Activated CD4-positive, alpha-beta T cell treated with anti-CD3 and anti-CD28 coated beads, Interleukin-2, amount 10 ng/mL, durations not matched to agents 7 days and 5 days (primary cell): ENCODE data around the gene CYB5R2. TPM values are rescaled to one million over a fixed set of nuclear protein-coding genes. Genes with fewer than 3 reads are reported as not detected.
A peak's percentile ranks its signal among the peaks of the same experiment; 100 is the strongest.
"Not testable (repeated sequence)": the region's sequence is repeated elsewhere in the genome, so short reads cannot be mapped to it uniquely, and the experiment has no call there.

ENCODE experiments used
- CTCF ChIA-PET: fragments of 350-600 bp; sonication (Branson Sonifier 250); formaldehyde crosslinking; loops from one replicate; lab custom pipeline; 2021; ENCODE audit warnings: antibody characterized with exemption; lab: Charles Lee
- POLR2A ChIA-PET: fragments of 350-600 bp; sonication (Branson Sonifier 250); formaldehyde crosslinking; loops from one replicate; lab custom pipeline; 2021; ENCODE audit warnings: antibody characterized with exemption; lab: Charles Lee
- DNase-seq: peaks from one replicate; pipeline ENCODE4 v3.0.0-alpha.2; 2020
- H3K27ac Mint-ChIP-seq: one replicate; pipeline ENCODE4 v1.8.0; 2021; ENCODE audit warnings: mild to moderate bottlenecking, moderate library complexity, mixed read lengths
- H3K27me3 Mint-ChIP-seq: one replicate; pipeline ENCODE4 v1.8.0; 2021; ENCODE audit warnings: mixed read lengths
- H3K36me3 Mint-ChIP-seq: one replicate; pipeline ENCODE4 v1.8.0; 2021; ENCODE audit warnings: low read depth, mixed read lengths
- H3K4me1 Mint-ChIP-seq: one replicate; pipeline ENCODE4 v1.8.0; 2021; ENCODE audit warnings: mixed read lengths
- H3K4me3 Mint-ChIP-seq: one replicate; pipeline ENCODE4 v1.8.0; 2021; ENCODE audit warnings: mild to moderate bottlenecking, moderate library complexity, mixed read lengths
- H3K9me3 Mint-ChIP-seq: one replicate; pipeline ENCODE4 v1.8.0; 2021; ENCODE audit warnings: mixed read lengths
- total RNA-seq, 2 experiments: library from RNA; stranded (reverse); gene quantifications; one replicate each; pipeline ENCODE4 v1.2.3, GENCODE V29; 2021

CYB5R2 gene
- total RNA-seq, 2 experiments from 2014 or later, result 0.33 to 0.82 TPM

DNA sequence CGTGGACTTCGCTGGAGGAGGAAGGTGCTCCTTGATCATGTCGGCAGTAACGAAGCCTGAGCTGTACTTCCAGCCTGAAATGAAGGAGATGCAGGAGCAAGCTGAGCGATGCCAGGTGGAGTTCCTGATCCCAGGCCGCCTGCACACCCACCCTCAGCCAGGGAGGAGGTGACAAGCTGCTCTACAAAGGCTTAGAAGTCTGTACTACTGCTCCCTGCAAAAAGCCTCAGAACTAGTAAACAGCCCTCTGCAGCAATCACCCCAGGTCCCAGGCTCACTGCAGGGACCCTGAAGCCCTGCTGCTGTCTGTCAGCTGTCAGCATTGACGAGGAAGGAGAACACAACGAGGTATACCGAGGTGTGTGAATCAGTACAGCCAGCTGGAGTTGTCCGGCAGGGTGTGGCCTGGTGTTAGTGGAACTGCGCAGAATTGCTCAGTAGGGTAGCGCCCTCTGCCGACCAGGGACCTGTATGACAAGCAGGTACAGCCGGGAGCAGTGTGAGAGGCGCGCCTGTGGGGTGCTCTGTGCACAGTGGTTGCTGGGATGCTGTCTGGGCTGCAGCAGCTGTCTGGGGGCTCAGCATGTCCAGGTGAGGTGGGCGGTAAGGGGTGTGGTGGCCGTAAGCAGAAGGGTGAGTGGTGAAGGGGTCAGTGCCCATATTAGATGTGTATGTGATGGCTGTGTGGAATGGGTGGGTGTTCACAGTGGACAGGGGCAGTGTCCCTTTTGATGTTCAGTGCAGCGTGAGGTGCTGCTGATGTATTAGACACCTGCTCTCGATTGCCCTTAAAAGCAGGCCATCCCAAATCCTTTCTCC lies 7.6 kb downstream of the CYB5R2 start:
- no peaks in the 10 kb centered on the region for H3K4me1 Mint-ChIP-seq
- no peak overlapping the region for H3K27ac Mint-ChIP-seq
- H3K36me3 Mint-ChIP-seq, result no peaks in the 10 kb centered on the region
- CTCF ChIA-PET, result interaction anchor here (0.7 to 1.5 kb wide), 6 partner anchors 9 to 143 kb away, joined by 3 to 4 read pairs (median 3); no protein-coding TSS in a partner anchor
- H3K27me3 Mint-ChIP-seq, result no peaks in the 10 kb centered on the region
- no peaks in the 10 kb centered on the region for H3K9me3 Mint-ChIP-seq
- POLR2A ChIA-PET, result interaction anchor here (0.6 kb wide), 1 partner anchor 139 kb away, joined by 4 read pairs; no protein-coding TSS in a partner anchor
- peak; percentile 80 for DNase-seq
- H3K4me3 Mint-ChIP-seq, result no peak overlapping the region

GRCh38 chr11:7664867-7665266 lies 8.4 kb downstream of the CYB5R2 start:
- Mint-ChIP-seq H3K9me3 (no peaks in the 10 kb centered on the region), H3K4me1 (no peaks in the 10 kb centered on the region), H3K4me3 (no peak overlapping the region), H3K36me3 (no peaks in the 10 kb centered on the region), H3K27me3 (no peaks in the 10 kb centered on the region), H3K27ac (no peak overlapping the region)
- POLR2A ChIA-PET, result interaction anchor here (0.6 kb wide), 1 partner anchor 138 kb away, joined by 4 read pairs; no protein-coding TSS in a partner anchor
- CTCF ChIA-PET, result interaction anchor here (0.7 to 0.9 kb wide), 3 partner anchors 8 to 142 kb away, joined by 3 to 4 read pairs (median 3); no protein-coding TSS in a partner anchor
- DNase-seq, result no peak

DNA sequence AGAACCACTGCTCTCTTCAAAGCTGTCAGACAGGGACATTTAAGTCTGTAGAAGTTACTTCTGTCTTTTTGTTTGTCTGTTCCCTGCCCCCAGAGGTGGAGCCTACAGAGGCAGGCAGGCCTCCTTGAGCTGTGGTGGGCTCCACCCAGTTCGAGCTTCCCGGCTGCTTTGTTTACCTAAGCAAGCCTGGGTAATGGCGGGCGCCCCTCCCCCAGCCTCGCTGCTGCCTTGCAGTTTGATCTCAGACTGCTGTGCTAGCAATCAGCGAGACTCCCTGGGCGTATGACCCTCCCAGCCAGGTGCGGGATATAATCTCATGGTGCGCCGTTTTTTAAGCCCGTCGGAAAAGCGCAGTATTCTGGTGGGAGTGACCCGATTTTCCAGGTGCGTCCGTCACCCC lies 9.8 kb downstream of the CYB5R2 start:
- H3K36me3 Mint-ChIP-seq, H3K4me3 Mint-ChIP-seq, CTCF ChIA-PET, H3K4me1 Mint-ChIP-seq, H3K9me3 Mint-ChIP-seq, POLR2A ChIA-PET, H3K27me3 Mint-ChIP-seq, DNase-seq, H3K27ac Mint-ChIP-seq: not testable (repeated sequence)

DNA sequence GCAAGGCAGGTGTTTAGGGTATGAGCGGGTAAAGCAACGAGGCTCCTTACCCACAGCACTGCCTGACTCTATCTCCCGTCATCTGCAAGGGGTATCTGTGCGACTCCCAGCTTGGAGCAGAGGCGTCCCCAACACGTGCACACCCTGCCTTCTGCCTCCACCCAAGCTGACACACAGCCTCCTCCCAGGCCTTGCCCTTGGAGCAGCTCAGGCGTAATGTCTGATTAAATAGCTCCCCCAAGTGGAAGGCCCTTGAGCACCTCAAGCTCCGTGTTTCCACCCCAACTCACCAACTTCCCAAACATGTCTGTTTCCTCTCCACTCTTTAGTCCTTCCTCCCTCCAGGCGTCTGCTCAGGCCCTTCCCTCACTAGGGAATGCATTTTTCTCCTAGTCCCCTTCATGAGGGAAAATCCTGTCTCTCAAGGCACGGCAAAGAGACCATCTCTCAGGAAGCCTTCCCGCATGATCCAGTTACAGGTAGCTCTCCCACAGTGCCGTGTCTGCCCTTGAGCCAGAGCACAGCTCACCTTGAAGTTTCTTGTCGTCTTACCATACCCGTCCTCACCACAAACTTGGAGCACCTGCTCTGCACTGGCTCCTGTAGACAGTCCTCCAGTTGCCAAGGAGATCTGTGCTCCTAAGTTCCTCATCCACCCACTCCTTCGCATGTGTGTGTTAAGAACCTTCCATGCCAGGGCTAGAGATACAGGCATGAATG lies 15.8 kb downstream of the CYB5R2 start:
- no peaks in the 10 kb centered on the region for H3K27me3 Mint-ChIP-seq
- no peaks in the 10 kb centered on the region for H3K9me3 Mint-ChIP-seq
- CTCF ChIA-PET, result interaction anchor here (0.6 to 1.8 kb wide), 7 partner anchors 8 to 193 kb away, joined by 3 to 5 read pairs (median 3); partner anchors contain the start of gene PPFIBP2
- no peak overlapping the region for H3K4me3 Mint-ChIP-seq
- POLR2A ChIA-PET, result no interaction called here
- DNase-seq, result peak; percentile 55
- no peaks in the 10 kb centered on the region for H3K4me1 Mint-ChIP-seq
- no peak overlapping the region for H3K27ac Mint-ChIP-seq
- no peaks in the 10 kb centered on the region for H3K36me3 Mint-ChIP-seq

- H3K9me3 Mint-ChIP-seq, result no peaks in the 10 kb centered on the region
- CTCF ChIA-PET, result interaction anchor here (0.6 to 1.8 kb wide), 5 partner anchors 9 to 192 kb away, joined by 3 to 5 read pairs (median 3); partner anchors contain the start of gene PPFIBP2
- POLR2A ChIA-PET, result no interaction called here
- H3K27me3 Mint-ChIP-seq, result no peaks in the 10 kb centered on the region
- H3K4me1 Mint-ChIP-seq, result no peaks in the 10 kb centered on the region
- DNase-seq, result no peak
- H3K36me3 Mint-ChIP-seq, result peaks cover 1% of the 10 kb centered on the region
- H3K27ac Mint-ChIP-seq, result no peak overlapping the region
- H3K4me3 Mint-ChIP-seq, result no peak overlapping the region
Measured at GRCh38 chr11:7656704-7657103, 16.6 kb downstream of the CYB5R2 start.

GRCh38 chr11:7655253-7656217 lies 17.8 kb downstream of the CYB5R2 start:
- H3K27ac Mint-ChIP-seq, result peak overlapping the region; percentile 1
- POLR2A ChIA-PET, result no interaction called here
- H3K4me3 Mint-ChIP-seq, result no peak overlapping the region
- DNase-seq, result no peak
- H3K27me3 Mint-ChIP-seq, result no peaks in the 10 kb centered on the region
- no peaks in the 10 kb centered on the region for H3K4me1 Mint-ChIP-seq
- H3K36me3 Mint-ChIP-seq, result peaks cover 7% of the 10 kb centered on the region
- CTCF ChIA-PET, result interaction anchor here (0.6 to 1.3 kb wide), 2 partner anchors 10 to 987 kb away, joined by 4 read pairs; no protein-coding TSS in a partner anchor
- H3K9me3 Mint-ChIP-seq, result no peaks in the 10 kb centered on the region

DNA sequence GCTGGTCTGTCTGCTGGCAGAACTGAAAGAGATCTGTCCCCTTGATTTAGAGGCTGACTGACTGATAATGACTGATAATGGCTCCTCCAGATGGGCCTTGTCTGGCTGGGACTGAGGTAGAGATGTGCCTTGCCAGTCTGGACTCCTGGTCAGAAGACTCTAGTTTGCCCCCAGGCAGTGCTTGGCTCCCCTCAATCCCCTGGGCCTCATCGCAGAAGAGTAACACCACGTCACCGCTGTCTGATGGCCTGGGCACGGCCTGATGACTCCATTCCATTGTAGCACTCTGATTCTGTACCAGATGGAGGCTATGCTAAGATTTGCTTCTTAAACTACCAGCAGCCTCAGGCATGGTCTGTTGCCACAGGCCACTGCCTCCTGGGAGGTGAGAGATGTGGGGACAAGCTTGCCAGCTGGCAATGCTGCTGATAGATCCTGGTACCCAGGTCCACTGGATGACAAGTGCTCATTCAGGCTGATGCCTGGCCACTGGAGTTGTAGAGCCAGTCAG lies 19.1 kb downstream of the CYB5R2 start:
- CTCF ChIA-PET, result interaction anchor here (0.6 kb wide), 1 partner anchor 989 kb away, joined by 4 read pairs; no protein-coding TSS in a partner anchor
- H3K27me3 Mint-ChIP-seq, result no peaks in the 10 kb centered on the region
- no peak overlapping the region for H3K27ac Mint-ChIP-seq
- no peak overlapping the region for H3K4me3 Mint-ChIP-seq
- DNase-seq, result no peak
- peaks cover 12% of the 10 kb centered on the region for H3K36me3 Mint-ChIP-seq
- no peaks in the 10 kb centered on the region for H3K4me1 Mint-ChIP-seq
- H3K9me3 Mint-ChIP-seq, result no peaks in the 10 kb centered on the region
- POLR2A ChIA-PET, result no interaction called here

DNA sequence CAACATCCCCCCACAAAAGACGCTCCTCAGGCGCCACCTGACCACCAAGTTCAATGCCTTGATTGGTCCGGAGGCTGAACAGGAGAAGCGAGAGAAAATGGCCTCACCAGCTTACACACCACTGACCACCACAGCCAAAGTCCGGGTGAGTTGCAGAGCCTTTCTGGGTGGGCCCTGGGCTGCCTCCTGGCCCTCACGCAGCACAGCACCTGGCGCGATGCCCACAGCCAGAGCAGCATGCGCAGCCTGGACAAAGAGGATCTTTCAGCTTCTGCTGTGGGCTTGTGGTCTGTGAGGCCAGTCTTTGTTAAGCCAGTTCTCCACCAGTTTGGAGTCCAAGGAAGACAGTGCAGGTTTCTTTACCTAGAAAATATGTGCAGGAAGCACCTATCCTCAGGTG lies 21.6 kb downstream of the CYB5R2 start:
- CTCF ChIA-PET, result interaction anchor here (0.8 kb wide), 2 partner anchors 14 to 120 kb away, joined by 3 to 4 read pairs; no protein-coding TSS in a partner anchor
- Mint-ChIP-seq H3K9me3 (no peaks in the 10 kb centered on the region), H3K4me3 (no peak overlapping the region), H3K36me3 (peaks cover 12% of the 10 kb centered on the region), H3K4me1 (no peaks in the 10 kb centered on the region), H3K27me3 (no peaks in the 10 kb centered on the region), H3K27ac (no peak overlapping the region)
- no peak for DNase-seq
- POLR2A ChIA-PET, result no interaction called here

DNA sequence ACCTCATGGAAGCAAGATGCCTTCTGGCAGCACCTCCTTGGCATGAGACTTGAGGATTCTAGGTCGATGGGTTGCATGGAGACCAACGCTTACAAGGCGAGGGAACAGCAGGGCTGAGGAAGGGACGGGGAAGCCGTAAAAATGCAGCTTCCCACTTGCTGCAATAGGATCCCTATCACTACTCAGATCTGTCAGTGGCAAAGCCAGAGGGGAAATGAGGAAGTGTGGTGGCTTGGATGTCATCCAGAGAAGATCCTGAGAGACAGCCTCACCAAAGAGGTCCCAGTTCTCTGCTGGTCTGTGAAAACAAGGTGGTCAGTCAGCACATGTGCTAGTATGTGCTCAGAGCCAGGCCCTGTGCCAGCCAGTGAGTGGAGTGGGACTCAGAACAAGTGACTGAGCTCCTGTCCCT lies 22.2 kb downstream of the CYB5R2 start:
- ChIA-PET POLR2A (no interaction called here), CTCF (interaction anchor here (0.8 kb wide), 2 partner anchors 13 to 119 kb away, joined by 3 to 4 read pairs; no protein-coding TSS in a partner anchor)
- no peak for DNase-seq
- Mint-ChIP-seq H3K27me3 (no peaks in the 10 kb centered on the region), H3K27ac (no peak overlapping the region), H3K9me3 (no peaks in the 10 kb centered on the region), H3K36me3 (peaks cover 12% of the 10 kb centered on the region), H3K4me3 (no peak overlapping the region), H3K4me1 (no peaks in the 10 kb centered on the region)

DNA sequence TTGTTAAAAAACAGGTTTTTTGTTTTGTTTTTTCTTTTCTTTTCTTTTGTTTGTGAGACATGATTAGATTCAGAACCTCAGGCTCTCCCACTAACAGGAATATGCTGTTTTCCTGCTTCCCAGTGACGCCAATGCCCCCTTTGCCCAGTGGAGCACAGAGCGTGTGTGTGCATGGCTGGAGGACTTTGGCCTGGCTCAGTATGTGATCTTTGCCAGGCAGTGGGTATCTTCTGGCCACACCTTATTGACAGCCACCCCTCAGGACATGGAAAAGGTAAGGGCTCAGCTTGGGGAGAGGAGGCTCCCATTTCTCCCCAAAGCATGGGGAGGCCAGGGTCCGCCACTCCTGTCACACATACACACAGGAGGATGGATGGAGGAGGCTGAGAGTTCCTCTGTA lies 25.0 kb downstream of the CYB5R2 start:
- H3K27ac Mint-ChIP-seq, result no peak overlapping the region
- no peaks in the 10 kb centered on the region for H3K4me1 Mint-ChIP-seq
- no peak for DNase-seq
- no peak overlapping the region for H3K4me3 Mint-ChIP-seq
- CTCF ChIA-PET, result no interaction called here
- peaks cover 12% of the 10 kb centered on the region for H3K36me3 Mint-ChIP-seq
- POLR2A ChIA-PET, result no interaction called here
- no peaks in the 10 kb centered on the region for H3K9me3 Mint-ChIP-seq
- no peaks in the 10 kb centered on the region for H3K27me3 Mint-ChIP-seq

GRCh38 chr11:7646866-7647265 lies 26.4 kb downstream of the CYB5R2 start:
- Mint-ChIP-seq H3K27ac (no peak overlapping the region), H3K27me3 (no peaks in the 10 kb centered on the region), H3K4me3 (no peak overlapping the region), H3K36me3 (peaks cover 13% of the 10 kb centered on the region), H3K9me3 (no peaks in the 10 kb centered on the region), H3K4me1 (no peaks in the 10 kb centered on the region)
- POLR2A ChIA-PET, result no interaction called here
- CTCF ChIA-PET, result no interaction called here
- no peak for DNase-seq

DNA sequence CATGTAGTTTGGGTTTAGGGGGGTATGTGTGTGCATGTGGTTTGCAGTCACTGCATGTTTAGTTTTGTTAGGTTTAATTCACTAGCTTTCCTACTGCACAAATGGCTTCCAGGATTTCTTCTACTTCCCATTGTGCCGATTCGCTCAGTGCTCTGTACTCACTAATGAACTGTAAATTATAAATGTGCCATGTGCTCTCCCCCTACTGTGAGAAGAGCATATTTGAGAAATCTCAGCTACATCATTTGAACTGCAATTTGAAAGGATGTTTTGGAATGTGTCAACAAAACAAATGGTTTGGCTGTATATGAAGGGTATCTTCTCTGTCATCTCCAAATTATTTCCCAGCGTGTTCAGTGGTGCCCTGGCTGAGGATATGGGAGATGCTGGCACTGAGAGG lies 28.1 kb downstream of the CYB5R2 start:
- Mint-ChIP-seq H3K27me3 (no peaks in the 10 kb centered on the region), H3K4me1 (no peaks in the 10 kb centered on the region), H3K9me3 (no peaks in the 10 kb centered on the region), H3K36me3 (peaks cover 7% of the 10 kb centered on the region), H3K4me3 (no peak overlapping the region), H3K27ac (no peak overlapping the region)
- ChIA-PET POLR2A (no interaction called here), CTCF (interaction anchor here (0.5 kb wide), 1 partner anchor 417 kb away, joined by 3 read pairs; no protein-coding TSS in a partner anchor)
- no peak for DNase-seq
